BLaER1 treated with 17β-estradiol and CSF1 and Interleukin-3, amounts not matched to agents 10 nM and 100 nM (cell line): ENCODE results near the gene TSKS.
A peak's percentile ranks its signal among the peaks of the same experiment; 100 is the strongest.

ENCODE experiments used
- H3K27ac ChIP-seq, 11 experiments: shearing (Covaris generic); formaldehyde crosslinking; 2 replicates each; pipeline ENCODE4 v1.8.1; 2022
- H3K27me3 ChIP-seq, 11 experiments: shearing (Covaris generic); formaldehyde crosslinking; 2 replicates each; pipeline ENCODE4 v1.8.1; 2022
- H3K36me3 ChIP-seq, 11 experiments: shearing (Covaris generic); formaldehyde crosslinking; 2 replicates each; pipeline ENCODE4 v1.8.1; 2022
- H3K4me1 ChIP-seq, 10 experiments: shearing (Covaris generic); formaldehyde crosslinking; 2 replicates each; pipeline ENCODE4 v1.8.1; 2022
- H3K4me2 ChIP-seq, 11 experiments: shearing (Covaris generic); formaldehyde crosslinking; 2 replicates each; pipeline ENCODE4 v1.8.1; 2022
- H3K4me3 ChIP-seq, 10 experiments: shearing (Covaris generic); formaldehyde crosslinking; 2 replicates each; pipeline ENCODE4 v1.8.1; 2022
- H3K9ac ChIP-seq, 11 experiments: shearing (Covaris generic); formaldehyde crosslinking; 2 replicates each; pipeline ENCODE4 v1.8.1; 2022
- H3K9me3 ChIP-seq, 11 experiments: shearing (Covaris generic); formaldehyde crosslinking; replicated peaks in 1 of 11; 2 replicates each; pipeline ENCODE4 v1.8.1; 2022
- H4K20me1 ChIP-seq, 11 experiments: shearing (Covaris generic); formaldehyde crosslinking; 2 replicates each; pipeline ENCODE4 v1.8.1; 2022
- Cebpa-rat ChIP-seq, 11 experiments: shearing (Covaris generic); IDR thresholded peaks; 2 replicates each; pipeline ENCODE4 v1.8.1; 2022

Gene TSKS

GRCh38 chr19:49776371-49776764 lies 13.3 kb upstream of the TSKS start:
- Histone ChIP-seq H3K27me3 (no peaks in the 10 kb centered on the region), H3K36me3 (peaks cover 13 to 59% (median 36%) of the 10 kb centered on the region in 11 experiments; a peak in 18 of 22 replicates), H3K4me3 (no peak overlapping the region), H3K4me1 (peaks cover 8 to 39% (median 19%) of the 10 kb centered on the region in 10 experiments; a peak in 18 of 20 replicates), H4K20me1 (peaks cover 21 to 86% (median 65%) of the 10 kb centered on the region in 11 experiments; a peak in 18 of 22 replicates), H3K4me2 (no peak overlapping the region), H3K9ac (no peak overlapping the region), H3K9me3 (no peaks in the 10 kb centered on the region), H3K27ac (no peak overlapping the region)
- TF ChIP-seq Cebpa-rat (IDR thresholded peaks at IDR 0.05), result no peak

- no peak overlapping the region for H3K27ac ChIP-seq
- TF ChIP-seq Cebpa-rat (IDR thresholded peaks at IDR 0.05), result no peak
- no peaks in the 10 kb centered on the region for H3K27me3 ChIP-seq
- H3K4me3 ChIP-seq, result no peak overlapping the region
- peaks cover 16 to 57% (median 37%) of the 10 kb centered on the region in 11 experiments; a peak in 18 of 22 replicates for H3K36me3 ChIP-seq
- H4K20me1 ChIP-seq, result peaks cover 21 to 89% (median 63%) of the 10 kb centered on the region in 11 experiments; a peak in 18 of 22 replicates
- H3K4me2 ChIP-seq, result no peak overlapping the region
- 0 out of 22 replicates have a peak overlapping the region, but pooled peaks of 2 of the 11 experiments have one; percentile 3 to 15 for H3K9ac ChIP-seq
- H3K4me1 ChIP-seq, result peaks cover 8 to 34% (median 16%) of the 10 kb centered on the region in 10 experiments; a peak in 18 of 20 replicates
- no peaks in the 10 kb centered on the region for H3K9me3 ChIP-seq
Measured at GRCh38 chr19:49775742-49776370, 12.8 kb upstream of the TSKS start.

- Histone ChIP-seq H3K9ac (no peak overlapping the region), H3K36me3 (peaks cover 19 to 60% (median 45%) of the 10 kb centered on the region in 11 experiments; a peak in 18 of 22 replicates), H3K4me3 (no peak overlapping the region), H3K27ac (no peak overlapping the region), H3K4me2 (no peak overlapping the region), H3K4me1 (peaks cover 4 to 25% (median 8%) of the 10 kb centered on the region in 10 experiments; a peak in 18 of 20 replicates), H3K27me3 (no peaks in the 10 kb centered on the region), H3K9me3 (no peaks in the 10 kb centered on the region), H4K20me1 (peaks cover 21 to 89% (median 59%) of the 10 kb centered on the region in 11 experiments; a peak in 18 of 22 replicates)
- no peak for TF ChIP-seq Cebpa-rat (IDR thresholded peaks at IDR 0.05)
Measured at GRCh38 chr19:49774969-49775368, 11.9 kb upstream of the TSKS start.

GRCh38 chr19:49773663-49774350 lies 10.7 kb upstream of the TSKS start:
- Histone ChIP-seq H3K27me3 (no peaks in the 10 kb centered on the region), H3K27ac (no peak overlapping the region; a peak in 1 of 22 replicates), H4K20me1 (peaks cover 21 to 89% (median 60%) of the 10 kb centered on the region in 11 experiments; a peak in 18 of 22 replicates), H3K4me2 (no peak overlapping the region), H3K4me3 (no peak overlapping the region), H3K9ac (peak overlapping the region in 2 of 11 experiments; percentile 5 to 25; a peak in 3 of 22 replicates), H3K36me3 (peaks cover 19 to 63% (median 45%) of the 10 kb centered on the region in 11 experiments; a peak in 18 of 22 replicates), H3K4me1 (peaks cover 0 to 24% (median 4%) of the 10 kb centered on the region in 10 experiments; a peak in 10 of 20 replicates), H3K9me3 (no peaks in the 10 kb centered on the region)
- TF ChIP-seq Cebpa-rat (IDR thresholded peaks at IDR 0.05), result no peak

GRCh38 chr19:49772850-49773432 lies 9.8 kb upstream of the TSKS start:
- no peak overlapping the region for H3K4me2 ChIP-seq
- no peaks in the 10 kb centered on the region for H3K9me3 ChIP-seq
- TF ChIP-seq Cebpa-rat (IDR thresholded peaks at IDR 0.05), result no peak
- no peaks in the 10 kb centered on the region for H3K27me3 ChIP-seq
- peaks cover 27 to 89% (median 65%) of the 10 kb centered on the region in 11 experiments; a peak in 18 of 22 replicates for H4K20me1 ChIP-seq
- H3K9ac ChIP-seq, result 0 out of 22 replicates have a peak overlapping the region, but pooled peaks of 1 of the 11 experiments have one; percentile 13
- no peak overlapping the region for H3K4me3 ChIP-seq
- no peak overlapping the region for H3K27ac ChIP-seq
- peaks cover 19 to 68% (median 45%) of the 10 kb centered on the region in 11 experiments; a peak in 18 of 22 replicates for H3K36me3 ChIP-seq
- peaks cover 7 to 31% (median 11%) of the 10 kb centered on the region in 10 experiments for H3K4me1 ChIP-seq

GRCh38 chr19:49771674-49772139 lies 8.6 kb upstream of the TSKS start:
- Histone ChIP-seq H3K9ac (no peak overlapping the region), H3K9me3 (no peaks in the 10 kb centered on the region), H4K20me1 (peaks cover 25 to 92% (median 67%) of the 10 kb centered on the region in 11 experiments; a peak in 18 of 22 replicates), H3K4me3 (no peak overlapping the region), H3K27me3 (no peaks in the 10 kb centered on the region), H3K36me3 (peaks cover 17 to 65% (median 43%) of the 10 kb centered on the region in 11 experiments; a peak in 18 of 22 replicates), H3K4me1 (peaks cover 12 to 35% (median 17%) of the 10 kb centered on the region in 10 experiments), H3K4me2 (no peak overlapping the region), H3K27ac (no peak overlapping the region)
- TF ChIP-seq Cebpa-rat (IDR thresholded peaks at IDR 0.05), result no peak

GRCh38 chr19:49770529-49770928 lies 7.4 kb upstream of the TSKS start:
- Histone ChIP-seq H3K9ac (no peak overlapping the region), H3K36me3 (peaks cover 10 to 54% (median 31%) of the 10 kb centered on the region in 11 experiments; a peak in 18 of 22 replicates), H3K27me3 (no peaks in the 10 kb centered on the region), H3K9me3 (no peaks in the 10 kb centered on the region), H3K4me3 (no peak overlapping the region), H3K27ac (no peak overlapping the region), H4K20me1 (peaks cover 14 to 80% (median 56%) of the 10 kb centered on the region in 11 experiments; a peak in 18 of 22 replicates), H3K4me2 (no peak overlapping the region), H3K4me1 (peaks cover 17 to 40% (median 21%) of the 10 kb centered on the region in 10 experiments)
- no peak for TF ChIP-seq Cebpa-rat (IDR thresholded peaks at IDR 0.05)

- H3K27ac ChIP-seq, result peak overlapping the region; percentile 59 to 84 (median 78); a peak in 16 of 22 replicates
- peaks cover 0 to 31% (median 16%) of the 10 kb centered on the region in 11 experiments; a peak in 14 of 22 replicates for H3K36me3 ChIP-seq
- peak overlapping the region; percentile 75 to 95 (median 90) for H3K9ac ChIP-seq
- H3K27me3 ChIP-seq, result no peaks in the 10 kb centered on the region
- H4K20me1 ChIP-seq, result peaks cover 6 to 55% (median 35%) of the 10 kb centered on the region in 11 experiments; a peak in 16 of 22 replicates
- TF ChIP-seq Cebpa-rat (IDR thresholded peaks at IDR 0.05), result no peak
- peak overlapping the region; percentile 75 to 93 (median 84) for H3K4me3 ChIP-seq
- peaks cover 20 to 33% (median 24%) of the 10 kb centered on the region in 10 experiments for H3K4me1 ChIP-seq
- H3K9me3 ChIP-seq, result no peaks in the 10 kb centered on the region
- peak overlapping the region; percentile 90 to 100 (median 98) for H3K4me2 ChIP-seq
Measured at GRCh38 chr19:49767967-49768581, 5.0 kb upstream of the TSKS start.
